ENCODE measurements around the gene GPX5.
"Not testable (repeated sequence)": the region's sequence is repeated elsewhere in the genome, so short reads cannot be mapped to it uniquely, and the experiment has no call there.

GPX5 gene

GRCh38 chr6:28515676-28516075, 10.0 kb upstream of the GPX5 start, which contains the start of gene GPX6:
GPX6 (minus strand) TSS chr6:28515793; CDS start chr6:28515743, 50 bp downstream.
- DNase-seq, result no peak

- DNase-seq, result no peak
Observed at GRCh38 chr6:28517964-28518363, 7.7 kb upstream of the GPX5 start.

GRCh38 chr6:28522594-28523240, 3.0 kb upstream of the GPX5 start:
- DNase-seq, result no peak

- DNase-seq, result no peak
Observed at GRCh38 chr6:28523241-28523622, 2.4 kb upstream of the GPX5 start.

GRCh38 chr6:28530777-28531176, 5.1 kb downstream of the GPX5 start:
- no peak for DNase-seq

GRCh38 chr6:28531479-28532128, 5.9 kb downstream of the GPX5 start:
- DNase-seq, result no peak

GRCh38 chr6:28534306-28534705, 8.6 kb downstream of the GPX5 start:
- DNase-seq, result no peak

- DNase-seq, result no peak
Observed at GRCh38 chr6:28534875-28535274, 9.2 kb downstream of the GPX5 start.

GRCh38 chr6:28537065-28537464, 11.4 kb downstream of the GPX5 start:
- no peak for DNase-seq

- DNase-seq, result no peak
Observed at GRCh38 chr6:28537509-28538140, 11.9 kb downstream of the GPX5 start.

- DNase-seq, result no peak
Observed at GRCh38 chr6:28541996-28542395, 16.3 kb downstream of the GPX5 start.

GRCh38 chr6:28542440-28543296, 17.0 kb downstream of the GPX5 start:
- DNase-seq, result peak; percentile 93

GRCh38 chr6:28543651-28544610, 18.2 kb downstream of the GPX5 start:
- DNase-seq, result no peak

GRCh38 chr6:28545955-28546354, 20.3 kb downstream of the GPX5 start:
- no peak for DNase-seq

GRCh38 chr6:28547003-28547402, 21.3 kb downstream of the GPX5 start:
- DNase-seq, result not testable (repeated sequence)

GRCh38 chr6:28551891-28552666, 26.4 kb downstream of the GPX5 start:
- DNase-seq, result no peak

- no peak for DNase-seq
Observed at GRCh38 chr6:28553384-28553985, 27.8 kb downstream of the GPX5 start.

- no peak for DNase-seq
Observed at GRCh38 chr6:28553986-28554881, 28.6 kb downstream of the GPX5 start.

GRCh38 chr6:28555136-28555535, 29.5 kb downstream of the GPX5 start:
- DNase-seq, result no peak

GRCh38 chr6:28558629-28559028, 32.9 kb downstream of the GPX5 start:
- no peak for DNase-seq

Data from kidney glomerular epithelial cell (primary cell).